Mucosa of rectum (tissue), 2 donors: ENCODE data around the gene YIPF1.
"Not testable (repeated sequence)": the region's sequence is repeated elsewhere in the genome, so short reads cannot be mapped to it uniquely, and the experiment has no call there.

Source experiments
- H3K27ac ChIP-seq, 2 donors: one replicate each; pipeline ENCODE4 v1.7.0; 2013; ENCODE audit warnings: inconsistent platforms in 2 of 2, low read depth in 2 of 2, low read length in 2 of 2
- H3K27me3 ChIP-seq, 2 donors: one replicate each; pipeline ENCODE4 v1.7.0; 2013; ENCODE audit warnings: low read length in 2 of 2; ENCODE audit not compliant: control insufficient read depth in 2 of 2, insufficient read depth in 2 of 2
- H3K36me3 ChIP-seq, 2 donors: one replicate each; pipeline ENCODE4 v1.7.0; 2013; ENCODE audit warnings: low read length in 2 of 2; ENCODE audit not compliant: control insufficient read depth in 2 of 2, insufficient read depth in 2 of 2
- H3K4me1 ChIP-seq, 2 donors: one replicate each; pipeline ENCODE4 v1.7.0; 2013; ENCODE audit warnings: low read length in 2 of 2, mild to moderate bottlenecking in 1 of 2; ENCODE audit not compliant: control insufficient read depth in 2 of 2, insufficient read depth in 2 of 2
- H3K4me3 ChIP-seq, 2 donors: one replicate each; pipeline ENCODE4 v1.7.0; 2013; ENCODE audit warnings: low read length in 2 of 2
- H3K9ac ChIP-seq, 2 donors: one replicate each; pipeline ENCODE4 v1.7.0; 2013; ENCODE audit warnings: low read length in 2 of 2, low read depth in 1 of 2, mild to moderate bottlenecking in 1 of 2
- H3K9me3 ChIP-seq, 2 donors: one replicate each; pipeline ENCODE4 v1.7.0; 2013; ENCODE audit warnings: low read length in 2 of 2; ENCODE audit not compliant: control insufficient read depth in 2 of 2
- donor health status: healthy.
- donor health status: Normal muscosa, but diverticular disease.

The YIPF1 gene

GRCh38 chr1:53878492-53879105, 11.0 kb downstream of the YIPF1 start:
- H3K9ac ChIP-seq: no peak overlapping the region
- H3K27me3 ChIP-seq: no peaks in the 10 kb centered on the region
- no peaks in the 10 kb centered on the region for H3K4me1 ChIP-seq
- no peaks in the 10 kb centered on the region for H3K9me3 ChIP-seq
- no peak overlapping the region for H3K27ac ChIP-seq
- no peak overlapping the region for H3K4me3 ChIP-seq
- H3K36me3 ChIP-seq: peaks cover 28 to 40% of the 10 kb centered on the region in 2 donors

- not testable (repeated sequence) for H3K27me3 ChIP-seq, H3K9ac ChIP-seq, H3K4me1 ChIP-seq, H3K4me3 ChIP-seq, H3K27ac ChIP-seq, H3K9me3 ChIP-seq
- H3K36me3 ChIP-seq: peaks cover 51% of the 10 kb centered on the region in 2 donors
These were observed 14.4 kb downstream of the YIPF1 start for GRCh38 chr1:53875150-53875549.

- H3K27me3 ChIP-seq: no peaks in the 10 kb centered on the region
- H3K27ac ChIP-seq: no peak overlapping the region
- no peak overlapping the region for H3K4me3 ChIP-seq
- H3K36me3 ChIP-seq: peaks cover 38 to 44% of the 10 kb centered on the region in 2 donors
- H3K9ac ChIP-seq: no peak overlapping the region
- H3K9me3 ChIP-seq: no peaks in the 10 kb centered on the region
- H3K4me1 ChIP-seq: no peaks in the 10 kb centered on the region
These were observed 17.7 kb downstream of the YIPF1 start for GRCh38 chr1:53871773-53872484.

- no peak overlapping the region for H3K27ac ChIP-seq
These were observed 18.4 kb downstream of the YIPF1 start for GRCh38 chr1:53871221-53871620.

GRCh38 chr1:53869454-53870117, 20.0 kb downstream of the YIPF1 start:
- Histone ChIP-seq H3K27ac (no peak overlapping the region), H3K4me3 (no peak overlapping the region), H3K36me3 (peaks cover 42% of the 10 kb centered on the region in 2 donors), H3K9me3 (no peaks in the 10 kb centered on the region), H3K9ac (no peak overlapping the region), H3K4me1 (no peaks in the 10 kb centered on the region), H3K27me3 (no peaks in the 10 kb centered on the region)

More at GRCh38 chr1:53871221-53871620, 18.4 kb downstream of the YIPF1 start:
- Histone ChIP-seq H3K4me1 (no peaks in the 10 kb centered on the region), H3K9me3 (no peaks in the 10 kb centered on the region), H3K9ac (no peak overlapping the region), H3K36me3 (peaks cover 38 to 44% of the 10 kb centered on the region in 2 donors), H3K27me3 (no peaks in the 10 kb centered on the region), H3K4me3 (no peak overlapping the region)

- Histone ChIP-seq H3K27ac (no peak overlapping the region), H3K9me3 (no peaks in the 10 kb centered on the region), H3K36me3 (peaks cover 44% of the 10 kb centered on the region in 2 donors), H3K4me3 (no peak overlapping the region), H3K27me3 (no peaks in the 10 kb centered on the region), H3K4me1 (no peaks in the 10 kb centered on the region), H3K9ac (no peak overlapping the region)
These were observed 21.0 kb downstream of the YIPF1 start for GRCh38 chr1:53868565-53868964.

- no peak overlapping the region for H3K4me3 ChIP-seq
- H3K4me1 ChIP-seq: no peaks in the 10 kb centered on the region
- peaks cover 25 to 34% of the 10 kb centered on the region in 2 donors for H3K36me3 ChIP-seq
- H3K9ac ChIP-seq: no peak overlapping the region
- H3K9me3 ChIP-seq: no peaks in the 10 kb centered on the region
- H3K27me3 ChIP-seq: no peaks in the 10 kb centered on the region
- no peak overlapping the region for H3K27ac ChIP-seq
These were observed 27.1 kb downstream of the YIPF1 start for GRCh38 chr1:53862507-53862906.

- no peak overlapping the region for H3K4me3 ChIP-seq
- no peak overlapping the region for H3K27ac ChIP-seq
- H3K4me1 ChIP-seq: no peaks in the 10 kb centered on the region
- no peaks in the 10 kb centered on the region for H3K9me3 ChIP-seq
- H3K27me3 ChIP-seq: no peaks in the 10 kb centered on the region
- peaks cover 30 to 36% of the 10 kb centered on the region in 2 donors for H3K36me3 ChIP-seq
- H3K9ac ChIP-seq: no peak overlapping the region
These were observed 28.6 kb downstream of the YIPF1 start for GRCh38 chr1:53860967-53861411.

- no peak overlapping the region for H3K9ac ChIP-seq
- no peaks in the 10 kb centered on the region for H3K27me3 ChIP-seq
- H3K36me3 ChIP-seq: peaks cover 32% of the 10 kb centered on the region in 2 donors
- H3K4me3 ChIP-seq: no peak overlapping the region
- no peak overlapping the region for H3K27ac ChIP-seq
- H3K4me1 ChIP-seq: no peaks in the 10 kb centered on the region
- H3K9me3 ChIP-seq: no peaks in the 10 kb centered on the region
These were observed 37.9 kb downstream of the YIPF1 start for GRCh38 chr1:53851571-53852285.
